ENCODE measurements around the gene SYNGR1. TPM values are rescaled to one million over a fixed set of nuclear protein-coding genes. Genes with fewer than 3 reads are reported as not detected.
A peak's percentile ranks its signal among the peaks of the same experiment; 100 is the strongest.
"Not testable (repeated sequence)": the region's sequence is repeated elsewhere in the genome, so short reads cannot be mapped to it uniquely, and the experiment has no call there.

Gene SYNGR1
- total RNA-seq, 1 donor from 2014 or later = 42.2 TPM

GRCh38 chr22:39356464-39356863, 6.7 kb downstream of the SYNGR1 start:
- no peaks in the 10 kb centered on the region for H3K27me3 ChIP-seq
- H3K27ac ChIP-seq = no peak overlapping the region
- TF ChIP-seq POLR2A (IDR thresholded peaks at IDR 0.05) = no peak
- peak in 1 of 2 donors; percentile 11 for TF ChIP-seq POLR2AphosphoS5 (IDR thresholded peaks at IDR 0.05; ENCODE audit: insufficient read depth in 1 of 2, low read depth in 1 of 2)
- intact Hi-C loops (cut with DNase I) = no loop called here
- H3K36me3 ChIP-seq = peaks cover 0 to 9% of the 10 kb centered on the region in 2 donors
- peaks cover 46% of the 10 kb centered on the region for H3K4me1 ChIP-seq
- H3K9me3 ChIP-seq = no peaks in the 10 kb centered on the region
- DNase-seq (ENCODE audit: extremely low spot score in 2 of 2) = no peak
- no peak overlapping the region for H3K4me3 ChIP-seq

GRCh38 chr22:39357110-39358108, 7.6 kb downstream of the SYNGR1 start:
- H3K27me3 ChIP-seq; DNase-seq (ENCODE audit: extremely low spot score in 2 of 2); H3K9me3 ChIP-seq; intact Hi-C loops (cut with DNase I); H3K36me3 ChIP-seq; H3K4me3 ChIP-seq; H3K27ac ChIP-seq: not testable (repeated sequence)
- peaks cover 46% of the 10 kb centered on the region for H3K4me1 ChIP-seq

GRCh38 chr22:39358197-39358596, 8.4 kb downstream of the SYNGR1 start:
- H3K9me3 ChIP-seq; H3K27ac ChIP-seq; DNase-seq (ENCODE audit: extremely low spot score in 2 of 2); H3K27me3 ChIP-seq; H3K4me3 ChIP-seq; H3K36me3 ChIP-seq; intact Hi-C loops (cut with DNase I): not testable (repeated sequence)
- peaks cover 46% of the 10 kb centered on the region for H3K4me1 ChIP-seq

- intact Hi-C loops (cut with DNase I) = no loop called here
- no peak overlapping the region for H3K27ac ChIP-seq
These were observed 9.9 kb downstream of the SYNGR1 start for GRCh38 chr22:39359659-39360195.

GRCh38 chr22:39360242-39360641, 10.5 kb downstream of the SYNGR1 start:
- Histone ChIP-seq H3K4me3 (no peak overlapping the region), H3K27me3 (no peaks in the 10 kb centered on the region), H3K36me3 (peaks cover 0 to 9% of the 10 kb centered on the region in 2 donors), H3K27ac (peak overlapping the region; percentile 59), H3K4me1 (peaks cover 57% of the 10 kb centered on the region), H3K9me3 (no peaks in the 10 kb centered on the region)
- TF ChIP-seq CTCF (IDR thresholded peaks at IDR 0.05) = no peak
- DNase-seq (ENCODE audit: extremely low spot score in 2 of 2) = peak in 1 of 2 donors; percentile 91
- intact Hi-C loops (cut with DNase I) = no loop called here

More at GRCh38 chr22:39359659-39360195, 9.9 kb downstream of the SYNGR1 start:
- peaks cover 52% of the 10 kb centered on the region for H3K4me1 ChIP-seq
- TF ChIP-seq POLR2AphosphoS5 (IDR thresholded peaks at IDR 0.05; ENCODE audit: insufficient read depth in 1 of 2, low read depth in 1 of 2) = no peak
- no peak for TF ChIP-seq CTCF (IDR thresholded peaks at IDR 0.05)
- no peak for TF ChIP-seq POLR2A (IDR thresholded peaks at IDR 0.05)
- peaks cover 0 to 9% of the 10 kb centered on the region in 2 donors for H3K36me3 ChIP-seq
- H3K27me3 ChIP-seq = no peaks in the 10 kb centered on the region
- DNase-seq (ENCODE audit: extremely low spot score in 2 of 2) = no peak
- no peak overlapping the region for H3K4me3 ChIP-seq
- H3K9me3 ChIP-seq = no peaks in the 10 kb centered on the region

GRCh38 chr22:39360674-39361413, 11.1 kb downstream of the SYNGR1 start:
- Histone ChIP-seq H3K4me1 (peaks cover 61% of the 10 kb centered on the region), H3K27ac (peak overlapping the region; percentile 59), H3K4me3 (no peak overlapping the region), H3K9me3 (no peaks in the 10 kb centered on the region), H3K36me3 (peaks cover 0 to 9% of the 10 kb centered on the region in 2 donors), H3K27me3 (no peaks in the 10 kb centered on the region)
- TF ChIP-seq POLR2AphosphoS5 (IDR thresholded peaks at IDR 0.05; ENCODE audit: insufficient read depth in 1 of 2, low read depth in 1 of 2) (no peak), POLR2A (IDR thresholded peaks at IDR 0.05) (no peak), CTCF (IDR thresholded peaks at IDR 0.05) (no peak)
- intact Hi-C loops (cut with DNase I) = no loop called here
- DNase-seq (ENCODE audit: extremely low spot score in 2 of 2) = no peak
